Astrocyte (in vitro differentiated cells and primary cell): ENCODE data around the gene AACS. TPM values are rescaled to one million over a fixed set of nuclear protein-coding genes. Genes with fewer than 3 reads are reported as not detected.

Source experiments
- DNase-seq: peaks from one replicate; pipeline ENCODE4 v3.0.0-alpha.2; 2010; ENCODE audit warnings: low read depth
- FAIRE-seq: peaks from 2 replicates; lab custom pipeline; 2011; peaks lifted over from hg19 to GRCh38; lab: Jason Lieb, UNC
- H2AFZ ChIP-seq: 2 replicates; pipeline ENCODE4 v1.6.0; 2012; ENCODE audit warnings: low read depth, low read length, inconsistent platforms
- H3K27ac ChIP-seq: 2 replicates; pipeline ENCODE4 v1.5.1; 2011; ENCODE audit warnings: low read depth, low read length, inconsistent platforms
- H3K27me3 ChIP-seq: 2 replicates; pipeline ENCODE4 v1.6.0; 2011; ENCODE audit warnings: low read length, inconsistent platforms; ENCODE audit not compliant: insufficient read depth
- H3K36me3 ChIP-seq: 2 replicates; pipeline ENCODE4 v1.5.1; 2011; ENCODE audit warnings: low read length, inconsistent platforms; ENCODE audit not compliant: insufficient read depth
- H3K4me1 ChIP-seq: 2 replicates; pipeline ENCODE4 v1.5.1; 2011; ENCODE audit warnings: low read length, inconsistent platforms; ENCODE audit not compliant: insufficient read depth
- H3K4me2 ChIP-seq: 2 replicates; pipeline ENCODE4 v1.6.0; 2012; ENCODE audit warnings: low read length, inconsistent platforms
- H3K4me3 ChIP-seq: 2 replicates; pipeline ENCODE4 v1.5.1; 2011; ENCODE audit warnings: low read depth, mild to moderate bottlenecking, low read length, inconsistent platforms; ENCODE audit not compliant: insufficient read depth
- H3K79me2 ChIP-seq: 2 replicates; pipeline ENCODE4 v1.6.0; 2012; ENCODE audit warnings: mild to moderate bottlenecking, low read length, inconsistent platforms; ENCODE audit not compliant: insufficient read depth
- H3K9ac ChIP-seq: 2 replicates; pipeline ENCODE4 v1.6.0; 2012; ENCODE audit warnings: mild to moderate bottlenecking, low read length, inconsistent platforms
- H3K9me3 ChIP-seq: 2 replicates; pipeline ENCODE4 v1.5.1; 2012; ENCODE audit warnings: low read depth, mild to moderate bottlenecking, low read length, inconsistent platforms; ENCODE audit not compliant: insufficient read depth
- H4K20me1 ChIP-seq: 2 replicates; pipeline ENCODE4 v1.6.0; 2012; ENCODE audit warnings: low read length, inconsistent platforms; ENCODE audit not compliant: insufficient read depth
- H3K27ac Mint-ChIP-seq: one replicate; pipeline ENCODE4 v1.8.0; 2021; ENCODE audit warnings: mild to moderate bottlenecking, mixed read lengths; ENCODE audit not compliant: unreplicated experiment
- H3K27me3 Mint-ChIP-seq: one replicate; pipeline ENCODE4 v1.8.0; 2021; ENCODE audit warnings: low read depth, mixed read lengths; ENCODE audit not compliant: unreplicated experiment
- H3K36me3 Mint-ChIP-seq: one replicate; pipeline ENCODE4 v1.8.0; 2021; ENCODE audit warnings: low read depth, mixed read lengths; ENCODE audit not compliant: unreplicated experiment
- H3K4me1 Mint-ChIP-seq: one replicate; pipeline ENCODE4 v1.8.0; 2021; ENCODE audit warnings: low read depth, mixed read lengths; ENCODE audit not compliant: unreplicated experiment
- H3K4me3 Mint-ChIP-seq: one replicate; pipeline ENCODE4 v1.8.0; 2021; ENCODE audit warnings: mild to moderate bottlenecking, moderate library complexity, mixed read lengths; ENCODE audit not compliant: unreplicated experiment
- H3K9me3 Mint-ChIP-seq: one replicate; pipeline ENCODE4 v1.8.0; 2021; ENCODE audit warnings: mild to moderate bottlenecking, mixed read lengths; ENCODE audit not compliant: unreplicated experiment
- EZH2 ChIP-seq: IDR thresholded peaks from 2 replicates; pipeline ENCODE4 v1.6.1; 2012; ENCODE audit warnings: mild to moderate bottlenecking, low read length, inconsistent platforms; ENCODE audit not compliant: insufficient read depth
- total RNA-seq: library from RNA; stranded (reverse); gene quantifications from 2 replicates; pipeline ENCODE4 v1.2.1, GENCODE V29; 2021
- TF ChIP-seq, protein P1 (sequence below): IDR thresholded peaks from 2 replicates; pipeline ENCODE4 v1.5.1; 2011; ENCODE audit warnings: low read depth, mild to moderate bottlenecking, inconsistent platforms, low read length, moderate library complexity; ENCODE audit not compliant: insufficient read depth

AACS gene
- total RNA-seq, 1 donor from 2014 or later, result 22.5 TPM

DNA sequence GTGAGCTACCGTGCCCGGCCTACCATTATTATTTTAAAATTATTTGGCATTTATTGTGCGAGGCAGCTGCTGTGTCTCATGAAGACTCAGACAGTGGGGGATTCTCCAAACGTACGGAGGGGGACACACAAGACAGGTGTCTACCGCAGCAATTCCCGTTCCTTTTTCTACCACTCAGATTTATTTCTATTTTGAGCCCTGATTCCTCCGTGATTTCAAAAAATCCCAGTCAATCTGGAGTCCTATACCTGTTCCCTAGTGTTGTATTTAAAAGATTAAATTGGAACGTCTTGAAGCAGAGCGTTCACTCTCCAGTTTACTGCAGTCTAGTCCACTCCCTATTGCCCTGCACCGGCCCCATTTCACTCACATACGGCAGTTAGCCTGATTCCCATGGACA is 97.9 kb downstream of the AACS start:
- H3K4me1 Mint-ChIP-seq, result no peaks in the 10 kb centered on the region
- FAIRE-seq, result no peak
- H3K9me3 ChIP-seq, result peaks cover 3% of the 10 kb centered on the region

DNA sequence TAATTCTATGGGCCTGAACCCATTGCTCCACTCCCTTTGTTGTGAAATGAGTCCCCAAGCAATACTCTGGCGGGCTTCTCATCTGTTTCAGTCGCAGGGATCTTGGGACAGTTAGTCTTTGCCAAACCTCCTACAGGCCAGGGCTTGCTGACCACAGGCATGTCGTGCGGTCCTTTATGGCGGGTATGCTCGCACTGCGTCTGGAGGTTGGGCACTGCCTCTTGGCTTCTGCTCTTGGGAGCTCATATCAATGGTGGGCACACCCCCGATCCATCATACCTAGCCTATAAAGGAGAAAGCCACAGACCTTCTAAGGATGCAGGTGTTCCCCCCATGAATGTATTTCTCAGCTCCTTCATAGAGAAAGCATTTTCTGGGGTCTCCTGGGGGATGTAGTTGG is 99.3 kb downstream of the AACS start:
- Histone ChIP-seq H3K79me2 (no peaks in the 10 kb centered on the region), H2AFZ (no peak overlapping the region), H3K4me3 (no peak overlapping the region), H3K27ac (no peak overlapping the region), H3K9me3 (peaks cover 3% of the 10 kb centered on the region), H4K20me1 (no peaks in the 10 kb centered on the region), H3K4me2 (no peak overlapping the region), H3K36me3 (no peaks in the 10 kb centered on the region), H3K9ac (no peak overlapping the region), H3K27me3 (no peaks in the 10 kb centered on the region), H3K4me1 (no peaks in the 10 kb centered on the region)
- no peak for TF ChIP-seq EZH2
- TF ChIP-seq, protein P1, sequence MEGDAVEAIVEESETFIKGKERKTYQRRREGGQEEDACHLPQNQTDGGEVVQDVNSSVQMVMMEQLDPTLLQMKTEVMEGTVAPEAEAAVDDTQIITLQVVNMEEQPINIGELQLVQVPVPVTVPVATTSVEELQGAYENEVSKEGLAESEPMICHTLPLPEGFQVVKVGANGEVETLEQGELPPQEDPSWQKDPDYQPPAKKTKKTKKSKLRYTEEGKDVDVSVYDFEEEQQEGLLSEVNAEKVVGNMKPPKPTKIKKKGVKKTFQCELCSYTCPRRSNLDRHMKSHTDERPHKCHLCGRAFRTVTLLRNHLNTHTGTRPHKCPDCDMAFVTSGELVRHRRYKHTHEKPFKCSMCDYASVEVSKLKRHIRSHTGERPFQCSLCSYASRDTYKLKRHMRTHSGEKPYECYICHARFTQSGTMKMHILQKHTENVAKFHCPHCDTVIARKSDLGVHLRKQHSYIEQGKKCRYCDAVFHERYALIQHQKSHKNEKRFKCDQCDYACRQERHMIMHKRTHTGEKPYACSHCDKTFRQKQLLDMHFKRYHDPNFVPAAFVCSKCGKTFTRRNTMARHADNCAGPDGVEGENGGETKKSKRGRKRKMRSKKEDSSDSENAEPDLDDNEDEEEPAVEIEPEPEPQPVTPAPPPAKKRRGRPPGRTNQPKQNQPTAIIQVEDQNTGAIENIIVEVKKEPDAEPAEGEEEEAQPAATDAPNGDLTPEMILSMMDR, result no peak
- Mint-ChIP-seq H3K9me3 (no peaks in the 10 kb centered on the region), H3K4me3 (no peak overlapping the region), H3K4me1 (no peaks in the 10 kb centered on the region), H3K27ac (no peak overlapping the region), H3K27me3 (peaks cover 12% of the 10 kb centered on the region), H3K36me3 (no peaks in the 10 kb centered on the region)
- no peak for FAIRE-seq
- no peak for DNase-seq

More for the DNA sequence above, 97.9 kb downstream of the AACS start:
- Histone ChIP-seq H2AFZ (no peak overlapping the region), H3K9ac (no peak overlapping the region), H3K4me1 (no peaks in the 10 kb centered on the region), H3K27me3 (no peaks in the 10 kb centered on the region), H3K4me2 (no peak overlapping the region), H3K27ac (no peak overlapping the region), H3K79me2 (no peaks in the 10 kb centered on the region), H3K4me3 (no peak overlapping the region), H4K20me1 (no peaks in the 10 kb centered on the region), H3K36me3 (no peaks in the 10 kb centered on the region)
- peaks cover 2% of the 10 kb centered on the region for H3K9me3 Mint-ChIP-seq
- no peak for TF ChIP-seq EZH2
- TF ChIP-seq, protein P1, result no peak
- H3K27ac Mint-ChIP-seq, result no peak overlapping the region
- no peaks in the 10 kb centered on the region for H3K36me3 Mint-ChIP-seq
- no peak overlapping the region for H3K4me3 Mint-ChIP-seq
- DNase-seq, result no peak
- H3K27me3 Mint-ChIP-seq, result peaks cover 12% of the 10 kb centered on the region

DNA sequence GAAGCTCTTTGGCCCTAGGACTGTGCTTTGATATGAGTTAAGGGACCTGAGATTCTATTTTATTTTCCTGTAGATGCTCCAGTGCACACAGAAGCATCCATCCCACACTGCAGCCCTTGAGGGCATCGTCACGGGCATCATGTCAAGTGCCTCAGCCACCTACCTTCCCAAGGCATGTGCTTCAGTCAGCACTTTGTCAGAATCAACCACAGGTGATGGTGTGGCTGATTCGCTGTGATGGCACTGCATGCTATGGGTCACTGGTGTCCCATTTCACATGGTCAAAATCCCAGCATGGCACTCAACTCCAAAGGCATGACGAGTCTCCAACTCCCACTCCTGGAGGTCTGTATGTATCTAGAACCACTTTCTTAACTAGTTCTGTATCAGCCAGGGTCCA is 100.8 kb downstream of the AACS start:
- Mint-ChIP-seq H3K27me3 (peaks cover 12% of the 10 kb centered on the region), H3K9me3 (no peaks in the 10 kb centered on the region), H3K27ac (no peak overlapping the region), H3K4me1 (no peaks in the 10 kb centered on the region), H3K36me3 (no peaks in the 10 kb centered on the region), H3K4me3 (no peak overlapping the region)
- Histone ChIP-seq H3K9me3 (peaks cover 3% of the 10 kb centered on the region), H3K79me2 (no peaks in the 10 kb centered on the region), H3K9ac (no peak overlapping the region), H3K4me3 (no peak overlapping the region), H2AFZ (no peak overlapping the region), H3K27ac (no peak overlapping the region), H4K20me1 (no peaks in the 10 kb centered on the region), H3K4me1 (no peaks in the 10 kb centered on the region), H3K4me2 (no peak overlapping the region), H3K27me3 (no peaks in the 10 kb centered on the region), H3K36me3 (no peaks in the 10 kb centered on the region)
- FAIRE-seq (no peak), DNase-seq (no peak)
- TF ChIP-seq, protein P1, result no peak
- TF ChIP-seq EZH2, result no peak
